ENCODE measurements around the gene FKBP4. TPM values are rescaled to one million over a fixed set of nuclear protein-coding genes. Genes with fewer than 3 reads are reported as not detected.

Gene FKBP4
- total RNA-seq (ENCODE audit: unreplicated experiment): 57.5 TPM
- long read RNA-seq, transcript FKBP4-201 (10 exons, 3,732 nt): major isoform, 53 of 56 reads
- long read RNA-seq, partial matches to known transcripts: 1 of 56 reads
- long read RNA-seq, other reads (novel, unspliced or antisense): 2 of 56 reads

GRCh38 chr12:2794736-2795289 lies at the start of gene FKBP4:
Gene FKBP4 (plus strand): TSS chr12:2794970. CDS start chr12:2795140, 170 bp downstream.
- peaks cover 6% of the 10 kb centered on the region for H3K9me3 Mint-ChIP-seq (ENCODE audit: unreplicated experiment)
- no peak for TF ChIP-seq CTCF (IDR thresholded peaks at IDR 0.05; ENCODE audit: partially characterized antibody, unreplicated experiment)
- no peaks in the 10 kb centered on the region for H3K36me3 Mint-ChIP-seq (ENCODE audit: unreplicated experiment)
- peak within 1 kb of the TSS; percentile 22 for H3K27ac Mint-ChIP-seq (ENCODE audit: unreplicated experiment)
- DNase-seq: peak; percentile 87
- peaks cover 6% of the 10 kb centered on the region for H3K4me1 Mint-ChIP-seq (ENCODE audit: low read depth, unreplicated experiment)
- H3K4me3 Mint-ChIP-seq (ENCODE audit: unreplicated experiment): peak within 1 kb of the TSS; percentile 94
- H3K27me3 Mint-ChIP-seq (ENCODE audit: unreplicated experiment): peaks cover 6% of the 10 kb centered on the region

GRCh38 chr12:2745655-2746054 lies 49.1 kb upstream of the FKBP4 start:
- Mint-ChIP-seq H3K4me1 (ENCODE audit: low read depth, unreplicated experiment) (no peaks in the 10 kb centered on the region), H3K9me3 (ENCODE audit: unreplicated experiment) (peaks cover 2% of the 10 kb centered on the region), H3K36me3 (ENCODE audit: unreplicated experiment) (peaks cover 4% of the 10 kb centered on the region), H3K4me3 (ENCODE audit: unreplicated experiment) (no peak overlapping the region), H3K27ac (ENCODE audit: unreplicated experiment) (no peak overlapping the region), H3K27me3 (ENCODE audit: unreplicated experiment) (peaks cover 2% of the 10 kb centered on the region)
- DNase-seq: no peak
- TF ChIP-seq CTCF (IDR thresholded peaks at IDR 0.05; ENCODE audit: partially characterized antibody, unreplicated experiment): no peak

- Mint-ChIP-seq H3K9me3 (ENCODE audit: unreplicated experiment) (peaks cover 5% of the 10 kb centered on the region), H3K27ac (ENCODE audit: unreplicated experiment) (no peak overlapping the region), H3K36me3 (ENCODE audit: unreplicated experiment) (peaks cover 4% of the 10 kb centered on the region), H3K4me1 (ENCODE audit: low read depth, unreplicated experiment) (no peaks in the 10 kb centered on the region), H3K4me3 (ENCODE audit: unreplicated experiment) (no peak overlapping the region), H3K27me3 (ENCODE audit: unreplicated experiment) (peaks cover 4% of the 10 kb centered on the region)
- no peak for TF ChIP-seq CTCF (IDR thresholded peaks at IDR 0.05; ENCODE audit: partially characterized antibody, unreplicated experiment)
- no peak for DNase-seq
Measured at GRCh38 chr12:2749580-2749979, 45.2 kb upstream of the FKBP4 start.

GRCh38 chr12:2750185-2750584 lies 44.6 kb upstream of the FKBP4 start:
- H3K27ac Mint-ChIP-seq (ENCODE audit: unreplicated experiment): no peak overlapping the region
- peaks cover 4% of the 10 kb centered on the region for H3K36me3 Mint-ChIP-seq (ENCODE audit: unreplicated experiment)
- TF ChIP-seq CTCF (IDR thresholded peaks at IDR 0.05; ENCODE audit: partially characterized antibody, unreplicated experiment): no peak
- no peaks in the 10 kb centered on the region for H3K4me1 Mint-ChIP-seq (ENCODE audit: low read depth, unreplicated experiment)
- H3K9me3 Mint-ChIP-seq (ENCODE audit: unreplicated experiment): peaks cover 5% of the 10 kb centered on the region
- no peak for DNase-seq
- no peak overlapping the region for H3K4me3 Mint-ChIP-seq (ENCODE audit: unreplicated experiment)
- H3K27me3 Mint-ChIP-seq (ENCODE audit: unreplicated experiment): peaks cover 4% of the 10 kb centered on the region

GRCh38 chr12:2751230-2751629 lies 43.5 kb upstream of the FKBP4 start:
- Mint-ChIP-seq H3K27ac (ENCODE audit: unreplicated experiment) (no peak overlapping the region), H3K4me1 (ENCODE audit: low read depth, unreplicated experiment) (no peaks in the 10 kb centered on the region), H3K4me3 (ENCODE audit: unreplicated experiment) (no peak overlapping the region), H3K27me3 (ENCODE audit: unreplicated experiment) (peaks cover 4% of the 10 kb centered on the region), H3K36me3 (ENCODE audit: unreplicated experiment) (peaks cover 2% of the 10 kb centered on the region), H3K9me3 (ENCODE audit: unreplicated experiment) (peaks cover 5% of the 10 kb centered on the region)
- no peak for DNase-seq
- no peak for TF ChIP-seq CTCF (IDR thresholded peaks at IDR 0.05; ENCODE audit: partially characterized antibody, unreplicated experiment)

All from glutamatergic neuron (in vitro differentiated cells).